ENCODE measurements around the gene STK32C.
"Not testable (repeated sequence)": the region's sequence is repeated elsewhere in the genome, so short reads cannot be mapped to it uniquely, and the experiment has no call there.

The STK32C gene

DNA sequence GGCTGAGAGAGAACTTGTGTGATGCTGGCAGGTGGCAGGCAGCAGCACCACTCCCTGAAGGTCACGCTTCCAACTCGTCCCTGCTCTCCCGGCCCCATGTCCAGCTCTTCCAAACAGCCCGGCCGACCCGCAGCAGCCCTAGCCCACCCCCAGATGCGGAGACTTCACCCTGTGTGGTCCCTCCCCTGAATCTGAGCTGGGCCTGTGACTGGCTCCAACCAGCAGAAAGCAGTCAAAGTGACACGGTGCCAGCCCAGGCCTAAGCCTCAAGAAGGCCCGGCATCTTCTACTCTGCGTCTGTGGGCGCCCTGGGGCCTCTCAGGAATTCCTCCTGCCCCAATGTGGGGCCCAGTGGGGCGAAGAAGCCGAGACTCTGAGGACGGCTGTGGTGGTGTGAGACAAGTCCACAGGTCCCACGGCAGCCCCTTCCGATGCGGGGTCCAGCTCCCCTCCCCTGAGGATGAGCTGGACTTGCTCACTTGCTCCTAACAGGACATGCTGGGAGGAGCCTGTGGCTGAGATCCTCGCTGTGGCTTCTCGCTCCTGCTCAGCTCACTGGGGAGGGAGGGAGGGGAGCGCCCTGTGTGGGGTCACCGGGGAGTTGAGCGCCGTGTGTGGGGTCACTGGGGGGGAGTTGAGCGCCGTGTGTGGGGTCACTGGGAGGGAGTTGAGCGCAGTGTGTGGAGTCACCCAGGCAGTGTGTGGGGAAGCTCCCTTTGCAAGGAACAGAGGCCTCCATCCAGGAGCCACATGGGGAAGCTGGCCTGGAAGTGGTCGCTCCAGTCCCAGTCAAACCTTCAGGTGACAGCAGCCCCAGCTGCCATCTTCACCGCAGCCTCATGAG lies 9.5 kb downstream of the STK32C start:
- Histone ChIP-seq H3K9ac (ENCODE audit: insufficient read length) (no peak overlapping the region), H3K4me3 (no peak overlapping the region), H3K9me3 (ENCODE audit: low read depth, low read length) (no peaks in the 10 kb centered on the region), H3K27ac (no peak overlapping the region), H3K36me3 (ENCODE audit: insufficient read depth, low read length) (no peaks in the 10 kb centered on the region)
- TF ChIP-seq POLR2AphosphoS5 (IDR thresholded peaks at IDR 0.05; ENCODE audit: borderline replicate concordance, low read depth, low read length) (no peak), FOXP2 (optimal IDR thresholded peaks at IDR 0.05; ENCODE audit: control extremely low read depth, extremely low read length, insufficient read depth) (no peak), EZH2 (IDR thresholded peaks at IDR 0.05) (no peak)
- DNase-seq (ENCODE audit: low read depth, low spot score) = no peak

- H3K36me3 ChIP-seq (ENCODE audit: insufficient read depth, low read length) = no peaks in the 10 kb centered on the region
- H3K4me3 ChIP-seq = no peak overlapping the region
- no peak overlapping the region for H3K9ac ChIP-seq (ENCODE audit: insufficient read length)
- TF ChIP-seq FOXP2 (optimal IDR thresholded peaks at IDR 0.05; ENCODE audit: control extremely low read depth, extremely low read length, insufficient read depth) (no peak), EZH2 (IDR thresholded peaks at IDR 0.05) (no peak), POLR2AphosphoS5 (IDR thresholded peaks at IDR 0.05; ENCODE audit: borderline replicate concordance, low read depth, low read length) (no peak)
- H3K9me3 ChIP-seq (ENCODE audit: low read depth, low read length) = no peaks in the 10 kb centered on the region
- DNase-seq (ENCODE audit: low read depth, low spot score) = no peak
- no peak overlapping the region for H3K27ac ChIP-seq
These were observed 10.2 kb downstream of the STK32C start for GRCh38 chr10:132297526-132297925.

DNA sequence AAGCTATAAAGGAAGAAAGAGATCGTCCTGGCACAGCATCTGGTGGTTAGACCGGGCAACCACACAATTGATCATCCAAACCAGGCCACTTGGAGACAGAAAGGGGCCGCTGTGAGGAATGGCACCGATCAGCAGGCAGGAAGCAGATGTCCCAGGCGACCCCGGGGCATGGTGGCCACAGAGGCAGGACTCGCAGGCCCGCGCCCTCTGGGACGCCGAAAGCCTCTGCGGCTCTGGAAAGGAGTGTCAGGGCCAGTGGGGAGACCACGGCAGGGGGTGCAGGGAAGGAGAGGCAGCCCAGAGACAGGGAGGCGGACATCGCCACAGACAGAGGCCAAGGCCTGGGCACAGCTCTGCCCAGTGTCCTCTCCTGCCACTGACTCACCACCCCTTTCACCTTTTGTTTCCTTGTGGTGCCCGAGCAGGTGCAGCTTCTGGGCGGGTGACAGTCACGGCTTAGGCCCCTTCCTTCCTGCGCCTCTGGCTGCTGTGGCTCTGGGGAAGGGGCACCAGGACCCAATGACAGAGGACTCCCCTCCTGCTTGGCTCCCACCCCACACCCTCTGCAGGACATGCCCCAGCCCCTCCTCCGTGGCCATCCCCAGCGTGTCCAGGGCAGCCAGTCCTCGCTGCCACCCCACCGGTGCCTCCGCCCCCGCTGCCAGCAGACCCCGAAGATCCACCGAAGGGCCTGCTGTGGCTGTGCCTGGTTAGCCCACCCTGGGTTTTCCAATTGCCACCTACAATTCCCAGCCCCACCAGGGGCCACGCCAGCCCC lies 10.9 kb downstream of the STK32C start:
- Histone ChIP-seq H3K9ac (ENCODE audit: insufficient read length) (no peak overlapping the region), H3K4me3 (no peak overlapping the region), H3K27ac (no peak overlapping the region), H3K9me3 (ENCODE audit: low read depth, low read length) (no peaks in the 10 kb centered on the region), H3K36me3 (ENCODE audit: insufficient read depth, low read length) (no peaks in the 10 kb centered on the region)
- TF ChIP-seq POLR2AphosphoS5 (IDR thresholded peaks at IDR 0.05; ENCODE audit: borderline replicate concordance, low read depth, low read length) = no peak
- TF ChIP-seq FOXP2 (optimal IDR thresholded peaks at IDR 0.05; ENCODE audit: control extremely low read depth, extremely low read length, insufficient read depth) = no peak
- TF ChIP-seq EZH2 (IDR thresholded peaks at IDR 0.05) = no peak
- no peak for DNase-seq (ENCODE audit: low read depth, low spot score)

GRCh38 chr10:132295481-132295880 lies 12.3 kb downstream of the STK32C start:
- not testable (repeated sequence) for DNase-seq (ENCODE audit: low read depth, low spot score); H3K27ac ChIP-seq; H3K4me3 ChIP-seq; H3K9me3 ChIP-seq (ENCODE audit: low read depth, low read length); H3K36me3 ChIP-seq (ENCODE audit: insufficient read depth, low read length); H3K9ac ChIP-seq (ENCODE audit: insufficient read length)

DNA sequence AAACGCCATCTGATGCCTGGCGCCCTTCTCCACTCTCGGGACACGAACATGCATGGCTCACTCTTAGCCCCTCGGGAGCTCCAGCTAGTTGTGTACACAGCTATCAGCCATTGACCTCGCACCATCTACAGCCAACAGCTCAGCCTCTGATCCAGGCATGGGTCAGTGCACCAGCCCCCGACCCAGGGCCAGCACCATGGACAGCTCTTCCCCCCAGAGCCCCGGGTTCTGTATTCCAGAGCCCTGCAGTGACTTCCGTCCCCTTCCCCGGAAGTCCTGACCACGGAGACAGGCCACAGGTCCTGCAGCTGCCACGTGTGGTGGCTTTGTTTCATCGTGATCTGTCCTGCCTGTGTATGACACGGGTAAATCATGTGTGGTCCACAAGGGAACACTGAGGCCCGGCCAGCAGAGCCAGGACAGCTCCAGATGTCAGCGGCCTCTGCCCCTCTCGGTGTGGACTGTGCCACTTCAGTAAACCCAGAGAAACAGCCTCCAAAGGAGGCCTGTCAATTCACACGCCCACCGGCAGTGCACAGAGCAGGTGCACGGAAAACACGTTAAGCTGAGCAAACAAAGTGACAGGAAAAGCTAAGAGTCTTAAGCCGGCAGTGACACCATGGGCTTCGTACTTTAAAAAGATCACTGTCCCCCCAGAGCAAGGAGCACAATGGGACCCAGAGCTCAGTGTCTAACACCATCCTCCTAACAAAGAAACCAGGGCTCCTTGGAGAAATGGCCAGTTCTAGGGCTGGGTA lies 13.0 kb downstream of the STK32C start:
- H3K36me3 ChIP-seq (ENCODE audit: insufficient read depth, low read length) = no peaks in the 10 kb centered on the region
- no peak for DNase-seq (ENCODE audit: low read depth, low spot score)
- TF ChIP-seq EZH2 (IDR thresholded peaks at IDR 0.05) = no peak
- no peak for TF ChIP-seq FOXP2 (optimal IDR thresholded peaks at IDR 0.05; ENCODE audit: control extremely low read depth, extremely low read length, insufficient read depth)
- no peak for TF ChIP-seq POLR2AphosphoS5 (IDR thresholded peaks at IDR 0.05; ENCODE audit: borderline replicate concordance, low read depth, low read length)

GRCh38 chr10:132293813-132294520 lies 13.8 kb downstream of the STK32C start:
- TF ChIP-seq POLR2AphosphoS5 (IDR thresholded peaks at IDR 0.05; ENCODE audit: borderline replicate concordance, low read depth, low read length) (no peak), EZH2 (IDR thresholded peaks at IDR 0.05) (no peak), FOXP2 (optimal IDR thresholded peaks at IDR 0.05; ENCODE audit: control extremely low read depth, extremely low read length, insufficient read depth) (no peak)
- Histone ChIP-seq H3K9me3 (ENCODE audit: low read depth, low read length) (no peaks in the 10 kb centered on the region), H3K36me3 (ENCODE audit: insufficient read depth, low read length) (no peaks in the 10 kb centered on the region), H3K27ac (no peak overlapping the region), H3K4me3 (no peak overlapping the region), H3K9ac (ENCODE audit: insufficient read length) (no peak overlapping the region)
- no peak for DNase-seq (ENCODE audit: low read depth, low spot score)

More for the DNA sequence above, 13.0 kb downstream of the STK32C start:
- H3K27ac ChIP-seq = no peak overlapping the region
- no peak overlapping the region for H3K9ac ChIP-seq (ENCODE audit: insufficient read length)
- H3K4me3 ChIP-seq = no peak overlapping the region
- H3K9me3 ChIP-seq (ENCODE audit: low read depth, low read length) = no peaks in the 10 kb centered on the region

DNA sequence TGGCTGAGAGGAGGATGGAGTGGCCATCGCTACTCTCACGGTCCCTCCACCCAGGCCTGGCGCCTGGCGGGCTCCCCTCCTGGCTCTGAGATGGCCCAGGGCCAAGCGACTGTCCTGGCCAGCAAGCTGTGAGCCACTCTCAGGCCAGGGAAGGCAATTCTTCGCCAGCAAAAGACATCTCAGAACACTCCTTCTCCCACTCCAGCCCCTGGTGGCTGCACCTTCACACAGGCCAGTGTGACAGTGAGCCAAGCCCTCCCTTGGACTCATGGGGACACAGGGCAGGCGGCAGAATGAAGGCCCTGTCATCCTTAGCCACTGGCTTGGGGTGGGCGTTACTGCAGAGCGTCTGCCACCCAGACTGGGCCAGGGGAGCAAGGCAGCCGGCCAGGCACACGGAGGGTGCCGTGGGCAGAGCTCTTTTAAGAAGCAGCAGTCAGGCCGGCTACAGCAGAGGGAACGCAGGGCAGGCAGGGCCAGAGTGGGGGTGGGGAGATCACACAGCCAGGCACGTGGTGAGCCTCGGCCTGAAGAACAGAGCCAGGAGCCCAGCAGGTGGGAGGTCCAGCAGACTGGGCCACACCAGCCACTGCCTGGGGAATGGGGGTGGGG lies 14.4 kb downstream of the STK32C start:
- H3K4me3 ChIP-seq = no peak overlapping the region
- TF ChIP-seq POLR2AphosphoS5 (IDR thresholded peaks at IDR 0.05; ENCODE audit: borderline replicate concordance, low read depth, low read length) (no peak), EZH2 (IDR thresholded peaks at IDR 0.05) (no peak), FOXP2 (optimal IDR thresholded peaks at IDR 0.05; ENCODE audit: control extremely low read depth, extremely low read length, insufficient read depth) (no peak)
- no peak for DNase-seq (ENCODE audit: low read depth, low spot score)
- H3K36me3 ChIP-seq (ENCODE audit: insufficient read depth, low read length) = no peaks in the 10 kb centered on the region
- no peaks in the 10 kb centered on the region for H3K9me3 ChIP-seq (ENCODE audit: low read depth, low read length)
- no peak overlapping the region for H3K27ac ChIP-seq
- no peak overlapping the region for H3K9ac ChIP-seq (ENCODE audit: insufficient read length)

Measured in SK-N-MC (cell line).